Mucosa of rectum (tissue), 2 donors: Measurements from ENCODE around the gene MAN1A2.

Experiments
- H3K27ac ChIP-seq, 2 donors: one replicate each; pipeline ENCODE4 v1.7.0; 2013; ENCODE audit warnings: inconsistent platforms in 2 of 2, low read depth in 2 of 2, low read length in 2 of 2
- H3K27me3 ChIP-seq, 2 donors: one replicate each; pipeline ENCODE4 v1.7.0; 2013; ENCODE audit warnings: low read length in 2 of 2; ENCODE audit not compliant: control insufficient read depth in 2 of 2, insufficient read depth in 2 of 2
- H3K36me3 ChIP-seq, 2 donors: one replicate each; pipeline ENCODE4 v1.7.0; 2013; ENCODE audit warnings: low read length in 2 of 2; ENCODE audit not compliant: control insufficient read depth in 2 of 2, insufficient read depth in 2 of 2
- H3K4me1 ChIP-seq, 2 donors: one replicate each; pipeline ENCODE4 v1.7.0; 2013; ENCODE audit warnings: low read length in 2 of 2, mild to moderate bottlenecking in 1 of 2; ENCODE audit not compliant: control insufficient read depth in 2 of 2, insufficient read depth in 2 of 2
- H3K4me3 ChIP-seq, 2 donors: one replicate each; pipeline ENCODE4 v1.7.0; 2013; ENCODE audit warnings: low read length in 2 of 2
- H3K9ac ChIP-seq, 2 donors: one replicate each; pipeline ENCODE4 v1.7.0; 2013; ENCODE audit warnings: low read length in 2 of 2, low read depth in 1 of 2, mild to moderate bottlenecking in 1 of 2
- H3K9me3 ChIP-seq, 2 donors: one replicate each; pipeline ENCODE4 v1.7.0; 2013; ENCODE audit warnings: low read length in 2 of 2; ENCODE audit not compliant: control insufficient read depth in 2 of 2
- donor health status: healthy.
- donor health status: Normal muscosa, but diverticular disease.

The MAN1A2 gene

GRCh38 chr1:117523111-117523510 lies 155.9 kb downstream of the MAN1A2 start:
- peaks cover 0 to 3% of the 10 kb centered on the region in 2 donors for H3K4me1 ChIP-seq

GRCh38 chr1:117527074-117527473 lies 159.8 kb downstream of the MAN1A2 start:
- H3K9me3 ChIP-seq = no peaks in the 10 kb centered on the region
- H3K4me3 ChIP-seq = no peak overlapping the region
- no peak overlapping the region for H3K27ac ChIP-seq
- no peaks in the 10 kb centered on the region for H3K27me3 ChIP-seq
- peaks cover 0 to 3% of the 10 kb centered on the region in 2 donors for H3K4me1 ChIP-seq
- no peak overlapping the region for H3K9ac ChIP-seq
- H3K36me3 ChIP-seq = no peaks in the 10 kb centered on the region

More at GRCh38 chr1:117523111-117523510, 155.9 kb downstream of the MAN1A2 start:
- Histone ChIP-seq H3K27ac (no peak overlapping the region), H3K9me3 (no peaks in the 10 kb centered on the region), H3K9ac (no peak overlapping the region), H3K4me3 (no peak overlapping the region), H3K36me3 (no peaks in the 10 kb centered on the region), H3K27me3 (no peaks in the 10 kb centered on the region)

GRCh38 chr1:117527566-117528102 lies 160.4 kb downstream of the MAN1A2 start:
- peaks cover 0 to 3% of the 10 kb centered on the region in 2 donors for H3K4me1 ChIP-seq
- H3K27ac ChIP-seq = no peak overlapping the region
- H3K4me3 ChIP-seq = no peak overlapping the region
- no peaks in the 10 kb centered on the region for H3K36me3 ChIP-seq
- no peaks in the 10 kb centered on the region for H3K9me3 ChIP-seq
- no peaks in the 10 kb centered on the region for H3K27me3 ChIP-seq
- no peak overlapping the region for H3K9ac ChIP-seq

- Histone ChIP-seq H3K9ac (no peak overlapping the region), H3K27me3 (no peaks in the 10 kb centered on the region), H3K4me1 (peaks cover 0 to 3% of the 10 kb centered on the region in 2 donors), H3K9me3 (no peaks in the 10 kb centered on the region), H3K36me3 (no peaks in the 10 kb centered on the region), H3K27ac (no peak overlapping the region), H3K4me3 (no peak overlapping the region)
Measured at GRCh38 chr1:117529683-117530082, 162.4 kb downstream of the MAN1A2 start.

- Histone ChIP-seq H3K27me3 (no peaks in the 10 kb centered on the region), H3K36me3 (no peaks in the 10 kb centered on the region), H3K9me3 (no peaks in the 10 kb centered on the region), H3K27ac (no peak overlapping the region), H3K9ac (no peak overlapping the region), H3K4me1 (peaks cover 0 to 3% of the 10 kb centered on the region in 2 donors), H3K4me3 (no peak overlapping the region)
Measured at GRCh38 chr1:117531222-117531621, 164.0 kb downstream of the MAN1A2 start.

- Histone ChIP-seq H3K4me1 (peaks cover 0 to 5% of the 10 kb centered on the region in 2 donors), H3K27ac (no peak overlapping the region), H3K9me3 (no peaks in the 10 kb centered on the region), H3K36me3 (no peaks in the 10 kb centered on the region), H3K27me3 (no peaks in the 10 kb centered on the region), H3K9ac (no peak overlapping the region), H3K4me3 (peak overlapping the region in 1 of 2 donors; percentile 13)
Measured at GRCh38 chr1:117534995-117535467, 167.8 kb downstream of the MAN1A2 start.

- H3K36me3 ChIP-seq = no peaks in the 10 kb centered on the region
- H3K27ac ChIP-seq = no peak overlapping the region
- no peaks in the 10 kb centered on the region for H3K9me3 ChIP-seq
- no peak overlapping the region for H3K4me3 ChIP-seq
- H3K27me3 ChIP-seq = no peaks in the 10 kb centered on the region
- H3K9ac ChIP-seq = no peak overlapping the region
- H3K4me1 ChIP-seq = peaks cover 0 to 5% of the 10 kb centered on the region in 2 donors
Measured at GRCh38 chr1:117535821-117536220, 168.6 kb downstream of the MAN1A2 start.

- Histone ChIP-seq H3K9me3 (no peaks in the 10 kb centered on the region), H3K4me3 (peak overlapping the region in 1 of 2 donors; percentile 21), H3K27ac (no peak overlapping the region), H3K9ac (no peak overlapping the region), H3K36me3 (no peaks in the 10 kb centered on the region), H3K4me1 (peaks cover 0 to 5% of the 10 kb centered on the region in 2 donors), H3K27me3 (no peaks in the 10 kb centered on the region)
Measured at GRCh38 chr1:117537291-117537920, 170.2 kb downstream of the MAN1A2 start.

- Histone ChIP-seq H3K27ac (no peak overlapping the region), H3K9ac (no peak overlapping the region), H3K9me3 (no peaks in the 10 kb centered on the region), H3K4me1 (peaks cover 0 to 5% of the 10 kb centered on the region in 2 donors), H3K36me3 (no peaks in the 10 kb centered on the region), H3K27me3 (no peaks in the 10 kb centered on the region), H3K4me3 (no peak overlapping the region)
Measured at GRCh38 chr1:117540532-117540931, 173.3 kb downstream of the MAN1A2 start.

- Histone ChIP-seq H3K4me1 (peaks cover 0 to 5% of the 10 kb centered on the region in 2 donors), H3K4me3 (no peak overlapping the region), H3K27ac (no peak overlapping the region), H3K9ac (no peak overlapping the region), H3K27me3 (no peaks in the 10 kb centered on the region), H3K9me3 (no peaks in the 10 kb centered on the region), H3K36me3 (no peaks in the 10 kb centered on the region)
Measured at GRCh38 chr1:117541003-117541402, 173.8 kb downstream of the MAN1A2 start.
